HCT116 (cell line): ENCODE data around the gene DNAJC18. TPM values are rescaled to one million over a fixed set of nuclear protein-coding genes. Genes with fewer than 3 reads are reported as not detected.

Experiments used
- ATAC-seq: fragments of 200-7000 bp; cut with Tn5 transposase; 2 replicates; pipeline ENCODE4 v1.9.1; 2020; ENCODE audit warnings: mild to moderate bottlenecking, moderate library complexity
- BruUV-seq: library from RNA; stranded (reverse); fragments of 400-500 nt; replicated peaks from 2 replicates; lab custom pipeline; 2021; lab: Mats Ljungman, UMichigan
- CTCF ChIA-PET: fragments of 300-600 bp; sonication (Branson Sonifier 250); formaldehyde crosslinking; loops from one replicate; lab custom pipeline; 2021; ENCODE audit warnings: antibody characterized with exemption; lab: Charles Lee
- POLR2A ChIA-PET: fragments of 300-600, 350-600 bp; sonication (Branson Sonifier 250); formaldehyde crosslinking; loops from one replicate; lab custom pipeline; 2021; ENCODE audit warnings: antibody characterized with exemption; lab: Charles Lee
- RAD21 ChIA-PET, 2 experiments: fragments of 300-600 bp; sonication (Branson Sonifier 250); formaldehyde crosslinking; loops; one replicate each; lab custom pipeline; 2023; ENCODE audit warnings: low total read pairs in 2 of 2; ENCODE audit not compliant: uncharacterized antibody in 2 of 2, unreplicated experiment in 2 of 2, low non-redundant PET in 1 of 2; lab: Charles Lee
- DNase-seq: peaks from one replicate; pipeline ENCODE4 v3.0.0-alpha.2; 2010; ENCODE audit warnings: low read depth, low spot score
- H2AFZ ChIP-seq: fragments of 200-600 bp; shearing (Covaris generic), sonication (generic); 2 replicates; pipeline ENCODE4 v1.6.1; 2017; ENCODE audit warnings: low read depth, mixed run types, mixed read lengths, antibody characterized with exemption, low read length; ENCODE audit not compliant: poor library complexity, severe bottlenecking
- H3K27ac ChIP-seq: 2 replicates; pipeline ENCODE4 v1.5.1; 2012; ENCODE audit warnings: low read depth, low read length
- H3K27me3 ChIP-seq: fragments of 200-600 bp; sonication (generic); 2 replicates; pipeline ENCODE4 v1.6.1; 2016; ENCODE audit warnings: mixed run types, low read length, mixed read lengths; ENCODE audit not compliant: insufficient read depth
- H3K36me3 ChIP-seq, 2 experiments: fragments of 200-500 bp in 1 of 2; fragments of 200-600 bp in 1 of 2; sonication (Bioruptor generic) in 1 of 2; sonication (generic) in 1 of 2; 2 replicates each; pipeline versions ENCODE4 v1.5.1 to v1.6.1; 2014 to 2016; ENCODE audit warnings: low read length in 2 of 2, inconsistent platforms in 1 of 2, mixed read lengths in 1 of 2, mixed run types in 1 of 2; ENCODE audit not compliant: insufficient read depth in 2 of 2, control insufficient read depth in 1 of 2
- H3K4me1 ChIP-seq, 2 experiments: fragments of 200-600 bp in 1 of 2; sonication (generic) in 1 of 2; 2 replicates each; pipeline versions ENCODE4 v1.5.1 to v1.6.1; 2012 to 2017; ENCODE audit warnings: low read length in 2 of 2, inconsistent platforms in 1 of 2, mild to moderate bottlenecking in 1 of 2, mixed read lengths in 1 of 2, mixed run types in 1 of 2, moderate library complexity in 1 of 2; ENCODE audit not compliant: insufficient read depth in 2 of 2, control insufficient read depth in 1 of 2
- H3K4me2 ChIP-seq: fragments of 200-600 bp; sonication (generic); 2 replicates; pipeline ENCODE4 v1.6.1; 2017; ENCODE audit warnings: mixed run types, low read length, mixed read lengths
- H3K4me3 ChIP-seq, 2 experiments: fragments of 200-600 bp in 1 of 2; sonication (generic) in 1 of 2; replicated peaks in 1 of 2; 2 replicates each; pipeline ENCODE4 v1.5.1; 2011 to 2016; ENCODE audit warnings: low read length in 2 of 2, control low read depth in 1 of 2, low read depth in 1 of 2, mild to moderate bottlenecking in 1 of 2, mixed read lengths in 1 of 2, mixed run types in 1 of 2
- H3K79me2 ChIP-seq: fragments of 200-600 bp; sonication (generic); 2 replicates; pipeline ENCODE4 v1.6.1; 2017; ENCODE audit warnings: mild to moderate bottlenecking, mixed run types, low read length, moderate library complexity, mixed read lengths; ENCODE audit not compliant: insufficient read depth
- H3K9ac ChIP-seq: fragments of 200-600 bp; sonication (generic); 2 replicates; pipeline ENCODE4 v1.6.1; 2016; ENCODE audit warnings: low read length, mixed read lengths
- H3K9me2 ChIP-seq: fragments of 200-600 bp; sonication (generic), shearing (Covaris generic); 2 replicates; pipeline ENCODE4 v1.6.1; 2017; ENCODE audit warnings: mixed run types, mild to moderate bottlenecking, moderate library complexity; ENCODE audit not compliant: insufficient read depth
- H3K9me3 ChIP-seq, 2 experiments: fragments of 200-500 bp in 1 of 2; fragments of 200-600 bp in 1 of 2; sonication (Bioruptor generic) in 1 of 2; sonication (generic) in 1 of 2; 2 replicates each; pipeline ENCODE4 v1.6.1; 2014 to 2017; ENCODE audit warnings: low read length in 2 of 2, mixed read lengths in 2 of 2, inconsistent platforms in 1 of 2, low read depth in 1 of 2, mild to moderate bottlenecking in 1 of 2, mixed run types in 1 of 2, moderate library complexity in 1 of 2; ENCODE audit not compliant: control insufficient read depth in 1 of 2, insufficient read depth in 1 of 2
- H4K20me1 ChIP-seq: fragments of 200-600 bp; sonication (generic), shearing (Covaris generic); 2 replicates; pipeline ENCODE4 v1.6.1; 2017; ENCODE audit warnings: mixed run types, mild to moderate bottlenecking, moderate library complexity; ENCODE audit not compliant: insufficient read depth
- ATF3 ChIP-seq: IDR thresholded peaks from 2 replicates; pipeline ENCODE4 v1.6.1; 2012
- CBX3 ChIP-seq: IDR thresholded peaks from 2 replicates; pipeline ENCODE4 v1.6.1; 2012; ENCODE audit warnings: low read depth
- CEBPB ChIP-seq: IDR thresholded peaks from 2 replicates; pipeline ENCODE4 v1.6.1; 2012; ENCODE audit warnings: low read depth
- CTCF ChIP-seq, 3 experiments: fragments of 200-600 bp in 1 of 3; sonication (generic) in 1 of 3; IDR thresholded peaks in 2 of 3; conservative IDR thresholded peaks in 1 of 3; 2 replicates each; pipeline ENCODE4 v1.5.1; 2012 to 2017; ENCODE audit warnings: low read depth in 2 of 3, low read length in 2 of 3, antibody characterized with exemption in 1 of 3, borderline replicate concordance in 1 of 3, control low read depth in 1 of 3, mild to moderate bottlenecking in 1 of 3, mixed read lengths in 1 of 3, mixed run types in 1 of 3, moderate library complexity in 1 of 3; ENCODE audit not compliant: insufficient read depth in 1 of 3
- EGR1 ChIP-seq: IDR thresholded peaks from 2 replicates; pipeline ENCODE4 v1.6.1; 2012; ENCODE audit warnings: low read depth
- EZH2 ChIP-seq: fragments of 200-600 bp; sonication (generic); IDR thresholded peaks from 2 replicates; pipeline ENCODE4 v1.6.1; 2017; ENCODE audit warnings: antibody characterized with exemption, mixed run types
- EZH2phosphoT487 ChIP-seq: fragments of 200-600 bp; IDR thresholded peaks from 2 replicates; pipeline ENCODE4 v1.6.1; 2018; ENCODE audit warnings: antibody characterized with exemption, borderline replicate concordance
- FOSL1 ChIP-seq: IDR thresholded peaks from 2 replicates; pipeline ENCODE4 v1.6.1; 2012; ENCODE audit warnings: low read depth
- JUND ChIP-seq: IDR thresholded peaks from 2 replicates; pipeline ENCODE4 v1.6.1; 2012
- POLR2A ChIP-seq: IDR thresholded peaks from 2 replicates; pipeline ENCODE4 v1.7.0; 2011; ENCODE audit warnings: borderline replicate concordance; ENCODE audit not compliant: insufficient read depth, insufficient read length; ENCODE audit errors: extremely low read depth
- POLR2AphosphoS5 ChIP-seq: IDR thresholded peaks from 2 replicates; pipeline ENCODE4 v1.6.1; 2011; ENCODE audit warnings: mild to moderate bottlenecking, low read depth, low read length, moderate library complexity
- RAD21 ChIP-seq: IDR thresholded peaks from 2 replicates; pipeline ENCODE4 v1.6.1; 2012; ENCODE audit warnings: low read depth, mild to moderate bottlenecking
- SIN3A ChIP-seq: IDR thresholded peaks from 2 replicates; pipeline ENCODE4 v1.6.1; 2012; ENCODE audit warnings: low read depth
- SRF ChIP-seq: IDR thresholded peaks from 2 replicates; pipeline ENCODE4 v1.6.1; 2012; ENCODE audit warnings: low read depth
- YY1 ChIP-seq: IDR thresholded peaks from 2 replicates; pipeline ENCODE4 v1.6.1; 2011; ENCODE audit warnings: low read length, low read depth, moderate library complexity, mild to moderate bottlenecking; ENCODE audit not compliant: insufficient replicate concordance; ENCODE audit errors: extremely low read depth
- ZBTB33 ChIP-seq: IDR thresholded peaks from 2 replicates; pipeline ENCODE4 v1.6.1; 2011; ENCODE audit warnings: mild to moderate bottlenecking, low read length, moderate library complexity; ENCODE audit not compliant: insufficient replicate concordance; ENCODE audit errors: extremely low read depth
- ZNF274 ChIP-seq: fragments of 200-500 bp; sonication (Bioruptor generic); IDR thresholded peaks from 2 replicates; pipeline ENCODE4 v1.6.1; 2014; ENCODE audit warnings: mild to moderate bottlenecking, low read depth, low read length, inconsistent platforms
- intact Hi-C: fragments of 100-400 bp; cut with micrococcal nuclease; formaldehyde crosslinking; loops from 2 replicates; pipeline ENCODE4 v1.10.0; 2022
- total RNA-seq: library from RNA; stranded (reverse); gene quantifications from one replicate; pipeline ENCODE4 v1.2.1, GENCODE V29; 2021; ENCODE audit not compliant: unreplicated experiment

The DNAJC18 gene
- total RNA-seq, 1 experiment from 2014 or later, result 5.7 TPM

- TF ChIP-seq EGR1 (no peak), POLR2A (no peak), SIN3A (no peak), CTCF (IDR thresholded peaks at IDR 0.05 in 2 of 3, conservative IDR thresholded peaks at IDR 0.05 in 1 of 3; ENCODE audit: borderline replicate concordance in 1 of 3, insufficient read depth in 1 of 3, low read depth in 2 of 3, low read length in 2 of 3) (no peak), JUND (no peak), RAD21 (no peak)
Observed at GRCh38 chr5:139454568-139455290, 15.4 kb upstream of the DNAJC18 start (continued).

- no peak overlapping the region for H3K4me2 ChIP-seq
- ChIA-PET POLR2A (no interaction called here), CTCF (no interaction called here), RAD21 (no interaction called here)
- no peak overlapping the region for H2AFZ ChIP-seq
- no peaks in the 10 kb centered on the region for H3K36me3 ChIP-seq
- DNase-seq (no peak), ATAC-seq (no peak)
- intact Hi-C loops, result no loop called here
- no peaks in the 10 kb centered on the region for H3K9me3 ChIP-seq
- peaks cover 0 to 2% of the 10 kb centered on the region in 2 experiments; a peak in 1 of 4 replicates for H3K4me1 ChIP-seq
- H3K79me2 ChIP-seq, result no peaks in the 10 kb centered on the region
- no peak overlapping the region for H3K4me3 ChIP-seq
- no peaks in the 10 kb centered on the region for H3K27me3 ChIP-seq
- no peaks in the 10 kb centered on the region for H4K20me1 ChIP-seq
- no peak overlapping the region for H3K27ac ChIP-seq
- no peak overlapping the region for H3K9ac ChIP-seq
- BruUV-seq, result no TSS peak
- H3K9me2 ChIP-seq, result no peaks in the 10 kb centered on the region
- TF ChIP-seq YY1 (no peak), SRF (no peak), ZBTB33 (no peak), EZH2phosphoT487 (no peak), EZH2 (no peak), CEBPB (no peak), ATF3 (no peak), CBX3 (no peak), RAD21 (no peak), ZNF274 (no peak), POLR2A (no peak), EGR1 (no peak), FOSL1 (no peak), POLR2AphosphoS5 (no peak), SIN3A (no peak)
Observed at GRCh38 chr5:139453683-139454567, 14.6 kb upstream of the DNAJC18 start.
